GM19240 (cell line): Measurements from ENCODE around the gene S100A9.

ENCODE experiments used
- DNase-seq: peaks from one replicate; pipeline ENCODE4 v3.0.0; 2011; ENCODE audit warnings: low spot score; ENCODE audit not compliant: insufficient read length

Gene S100A9

DNA sequence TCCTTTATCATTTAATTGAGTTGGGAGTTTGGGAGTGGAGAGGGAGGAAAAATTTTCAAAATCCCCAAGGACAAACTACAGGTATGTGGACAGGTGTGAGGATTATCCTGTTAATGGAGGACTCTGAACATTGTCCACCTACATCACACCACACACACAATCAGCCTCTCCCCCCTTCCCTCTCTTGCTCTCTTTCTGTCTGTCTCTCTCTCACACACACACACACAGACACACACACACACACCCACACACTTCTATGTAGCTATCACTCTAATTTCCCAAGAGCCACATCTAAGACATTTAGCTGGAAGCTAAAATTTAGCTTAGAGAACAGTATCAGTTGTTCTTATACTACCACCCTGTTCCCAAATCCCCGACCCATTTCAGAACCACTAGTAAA, 31.7 kb downstream of the S100A9 start:
- no peak for DNase-seq

DNA sequence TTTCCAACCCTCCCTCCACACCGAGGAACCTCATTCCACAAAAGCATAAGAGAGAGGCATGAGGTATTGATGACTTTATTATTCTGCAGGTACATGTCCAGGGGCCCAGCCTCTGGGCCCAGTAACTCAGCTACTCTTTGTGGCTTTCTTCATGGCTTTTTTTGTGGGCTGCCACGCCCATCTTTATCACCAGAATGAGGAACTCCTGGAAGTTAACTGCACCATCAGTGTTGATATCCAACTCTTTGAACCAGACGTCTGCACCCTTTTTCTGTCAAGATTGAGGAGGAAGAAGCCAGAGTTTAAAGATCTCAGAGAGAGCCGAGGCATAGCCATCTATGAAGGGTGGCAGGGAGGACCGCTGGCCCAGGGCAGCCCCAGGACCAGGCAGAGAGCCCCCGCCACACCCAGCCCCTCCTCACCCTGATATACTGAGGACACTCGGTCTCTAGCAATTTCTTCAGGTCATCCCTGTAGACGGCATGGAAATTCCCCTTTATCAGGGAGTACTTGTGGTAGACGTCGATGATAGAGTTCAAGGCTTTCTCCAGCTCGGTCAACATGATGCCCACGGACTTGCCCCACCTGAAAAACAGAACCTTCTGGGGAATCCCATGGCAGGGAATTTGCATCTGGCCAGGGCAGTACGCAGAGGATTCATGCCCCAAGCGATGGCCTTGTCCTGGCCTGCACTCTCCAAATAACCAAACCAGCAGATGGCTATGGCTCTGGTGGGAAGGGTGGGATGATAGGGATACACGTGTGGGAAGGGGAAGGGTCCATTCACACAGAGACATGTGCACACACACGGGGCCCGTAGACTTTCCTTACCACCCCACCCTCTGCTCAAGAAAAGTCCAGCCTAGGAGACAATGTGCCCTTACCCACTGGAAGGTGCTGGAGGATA, 32.6 kb downstream of the S100A9 start:
- DNase-seq = no peak

DNA sequence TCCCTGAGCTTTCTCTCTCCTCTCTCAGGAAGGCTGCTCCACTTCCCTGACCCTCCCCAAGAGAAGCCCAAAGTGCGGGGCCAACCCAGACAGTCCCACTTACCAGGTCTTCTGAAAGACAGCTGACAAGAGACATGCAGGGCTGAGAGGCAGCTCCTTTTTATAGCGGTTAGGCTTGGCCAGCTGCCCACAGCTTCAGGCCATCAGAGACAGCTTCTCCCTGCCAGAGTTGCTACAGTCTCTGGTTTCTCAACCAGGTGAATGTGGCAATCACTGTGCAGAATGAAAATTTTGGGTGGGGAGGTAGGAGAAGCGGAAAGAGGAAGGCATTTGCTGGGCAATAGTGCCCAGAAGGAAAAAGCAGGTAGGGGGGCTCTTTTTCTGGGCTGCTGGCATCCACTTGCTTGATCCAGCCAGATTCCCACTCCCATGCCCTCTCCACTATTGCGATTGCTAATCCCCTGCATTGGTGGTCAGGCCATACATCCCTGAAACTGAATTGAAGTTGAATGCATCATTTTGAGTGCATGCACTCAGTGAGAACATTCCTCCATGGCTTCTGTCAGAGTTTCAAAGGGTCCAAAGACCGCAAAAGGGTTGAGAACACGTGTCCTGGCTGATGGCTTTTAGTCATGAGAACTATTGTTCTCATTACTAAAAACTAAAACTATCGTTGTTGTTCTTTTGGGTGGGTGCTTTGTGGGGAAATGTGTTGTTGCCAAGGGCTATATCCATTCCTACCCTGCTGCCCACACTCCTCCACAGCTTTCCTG, 33.5 kb downstream of the S100A9 start, which contains the start of gene S100A8:
Gene S100A8 (minus strand): TSS at position 136 of the 773 bp plus-strand sequence. CDS start 538 bp downstream, outside the sequence.
- DNase-seq = no peak

DNA sequence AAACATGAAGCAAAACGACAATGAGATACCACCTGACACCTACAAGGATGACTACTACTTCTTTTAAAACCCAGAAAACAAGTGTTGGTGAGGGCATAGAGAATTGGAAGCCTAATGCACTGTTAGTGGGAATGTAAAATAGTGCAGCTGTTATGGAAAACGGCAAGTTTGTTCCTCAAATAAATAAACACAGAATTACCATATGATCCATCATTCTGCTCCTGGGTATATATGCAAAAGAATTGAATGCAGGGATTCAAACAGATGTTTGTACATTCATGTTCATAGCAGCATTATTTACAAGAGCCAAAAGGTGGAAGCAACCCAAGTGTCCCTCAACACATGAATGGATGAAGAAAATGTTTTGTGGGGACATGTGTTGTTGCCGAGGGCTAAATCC, 34.6 kb downstream of the S100A9 start:
- no peak for DNase-seq

DNA sequence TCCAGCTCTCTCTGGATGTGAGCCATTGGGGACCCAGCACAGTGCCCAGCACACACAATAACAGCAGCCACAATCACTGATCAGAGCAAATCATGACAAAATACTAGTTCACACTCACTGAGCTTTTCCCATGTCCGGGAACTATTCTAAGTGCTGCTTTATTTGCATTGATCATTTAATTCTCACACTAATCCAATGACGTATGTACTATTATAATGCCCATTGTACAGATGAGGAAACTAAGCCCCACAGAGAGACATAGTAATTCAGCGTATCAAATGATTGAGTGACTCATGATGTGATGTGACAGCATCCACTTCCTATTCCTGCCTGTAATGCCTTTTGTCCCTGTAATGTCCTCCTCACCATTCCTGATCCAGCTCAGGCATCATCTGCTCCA, 35.2 kb downstream of the S100A9 start:
- DNase-seq = no peak

DNA sequence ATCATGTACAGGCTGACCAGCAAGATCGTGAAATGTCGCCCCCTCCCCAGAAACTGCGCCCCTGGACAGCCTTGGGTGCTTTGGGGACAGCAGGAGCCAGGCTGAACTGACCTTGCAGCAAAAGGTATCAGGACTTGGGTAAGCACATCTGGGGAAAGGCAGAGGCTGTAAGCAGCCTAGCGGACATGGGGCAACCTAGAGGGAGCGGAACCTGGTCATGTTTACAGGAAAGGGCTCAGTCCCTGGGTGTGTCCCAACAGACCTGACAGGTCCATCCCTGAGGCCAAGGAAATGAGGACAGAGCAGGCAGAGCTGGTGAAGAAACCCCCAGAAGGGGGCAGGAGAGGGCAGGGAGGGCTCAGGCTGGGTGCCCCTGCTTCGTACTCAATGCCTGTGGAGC, 36.3 kb downstream of the S100A9 start:
- DNase-seq = no peak

DNA sequence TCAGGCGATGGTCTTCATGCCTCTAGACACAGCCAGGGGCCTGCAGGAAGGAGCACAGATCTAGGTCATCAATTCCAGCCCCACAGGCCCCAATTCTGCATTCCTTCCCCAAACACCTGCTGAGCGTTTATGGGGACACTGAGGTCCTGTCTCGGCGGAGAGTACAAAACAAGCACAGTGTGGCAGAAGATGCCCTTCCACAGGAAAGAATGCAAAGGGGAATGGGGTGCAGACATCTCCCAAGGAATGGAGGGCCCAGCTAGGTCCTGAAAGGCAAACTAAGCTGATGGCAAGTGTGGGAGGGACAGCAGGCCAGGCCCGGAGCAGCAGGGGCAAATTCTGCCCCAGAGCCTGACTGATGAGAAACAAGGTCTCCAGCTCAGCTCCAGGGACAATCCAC, 36.7 kb downstream of the S100A9 start:
- no peak for DNase-seq

DNA sequence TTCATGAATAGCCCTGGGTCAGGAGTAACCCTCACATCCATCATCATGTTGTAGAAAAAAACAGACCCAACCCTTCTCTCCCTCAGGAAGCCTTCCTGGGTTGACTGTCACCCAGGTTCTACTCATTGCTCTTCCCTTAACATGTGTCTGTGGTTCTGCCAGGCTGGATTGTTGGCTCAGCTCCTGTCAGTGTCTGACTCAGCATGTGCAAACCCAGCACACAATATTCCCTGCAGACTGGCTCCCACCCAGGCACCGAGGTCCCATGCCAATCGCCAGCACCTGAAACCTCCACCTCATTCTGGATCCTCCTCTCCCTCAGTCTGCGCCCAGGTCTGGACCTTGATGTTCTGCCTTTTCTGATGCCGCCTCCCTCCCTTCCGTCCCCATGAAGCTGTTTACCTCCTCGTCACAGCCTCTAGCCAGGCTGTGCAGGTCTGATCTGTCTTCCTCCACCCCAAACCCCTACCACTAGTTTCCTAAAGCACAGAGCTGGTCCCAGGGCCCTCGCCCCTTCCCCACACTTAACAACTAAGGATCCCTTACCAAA, 37.6 kb downstream of the S100A9 start:
- DNase-seq = no peak

DNA sequence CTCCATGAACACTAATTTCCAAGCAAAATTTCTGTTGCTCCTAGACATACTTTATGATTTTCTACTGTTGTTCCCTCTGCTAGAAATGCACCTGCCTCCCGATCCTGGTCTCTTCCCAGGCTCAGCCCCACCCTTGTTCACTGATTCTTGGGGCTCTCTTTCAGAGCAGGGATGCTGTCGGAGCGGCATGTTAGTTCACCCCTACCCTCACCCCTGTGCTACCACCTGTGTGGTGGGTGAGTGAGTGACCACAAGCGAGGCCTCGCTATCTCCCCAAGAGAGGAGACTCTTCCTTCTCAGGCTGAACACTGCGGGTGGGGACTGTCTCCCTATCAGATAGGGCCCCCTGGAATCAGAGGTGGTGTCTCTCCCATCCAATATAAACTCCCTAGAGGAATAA, 38.1 kb downstream of the S100A9 start:
- no peak for DNase-seq

DNA sequence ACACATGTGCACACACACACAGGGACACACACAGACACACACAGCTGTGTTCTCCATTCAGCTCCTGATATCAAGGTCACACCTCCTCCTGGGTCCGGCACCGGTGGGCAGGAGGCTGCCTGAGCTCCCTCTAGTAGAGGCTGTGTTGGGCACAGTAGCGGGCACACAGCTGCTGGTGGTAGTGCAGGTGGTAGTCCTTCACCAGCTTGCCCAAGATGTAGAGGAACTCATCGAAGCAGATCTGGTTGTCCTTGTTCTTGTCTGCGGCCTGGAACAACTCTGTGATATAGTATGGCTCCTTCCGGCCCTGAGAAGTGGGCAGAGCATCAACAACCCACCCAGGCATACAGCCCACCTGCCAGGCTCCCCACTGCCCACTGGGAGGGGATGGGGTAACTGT, 38.8 kb downstream of the S100A9 start:
- no peak for DNase-seq

DNA sequence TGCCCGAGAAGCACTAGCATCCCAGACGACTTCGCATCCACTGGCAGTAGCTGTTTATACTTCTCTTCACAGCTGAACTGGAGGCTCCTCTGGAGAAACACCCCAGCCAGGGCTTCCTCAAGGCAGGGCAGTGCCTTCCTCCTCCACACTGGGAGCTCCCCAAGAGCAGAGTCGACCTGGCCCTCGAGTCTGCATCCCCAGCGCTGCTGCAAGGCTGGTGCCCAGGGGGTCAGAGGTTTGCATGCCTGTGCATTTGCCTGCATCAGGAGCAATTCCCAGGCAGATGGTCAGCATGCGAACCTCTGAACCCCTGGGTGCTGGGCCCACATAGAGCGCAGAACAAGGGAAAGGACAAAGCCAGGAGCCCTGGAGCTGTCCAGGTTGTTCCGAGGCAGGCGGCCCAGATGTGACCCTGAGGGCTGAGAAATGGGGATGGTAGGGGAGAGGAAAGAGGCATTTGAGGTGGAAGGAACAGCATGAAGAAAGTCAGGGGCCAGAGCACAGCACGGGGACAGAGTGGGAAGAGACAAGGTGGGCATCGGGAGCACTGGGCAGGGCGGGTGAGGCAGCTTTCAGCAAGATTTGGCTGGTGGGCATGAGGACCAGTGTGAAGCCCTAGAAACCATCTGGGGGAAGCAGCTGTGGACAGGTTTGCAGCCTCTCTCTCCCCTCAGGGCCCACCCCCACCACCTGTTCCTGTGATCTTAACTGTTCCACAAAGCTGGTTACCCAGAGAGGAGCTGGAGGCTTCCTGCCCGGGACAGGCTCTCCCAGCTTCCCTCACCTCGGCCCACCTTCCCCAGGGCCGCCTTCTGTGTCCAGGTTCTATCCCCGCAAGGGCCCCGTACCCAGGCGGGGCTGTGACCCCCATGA, 39.6 kb downstream of the S100A9 start:
- DNase-seq = no peak

DNA sequence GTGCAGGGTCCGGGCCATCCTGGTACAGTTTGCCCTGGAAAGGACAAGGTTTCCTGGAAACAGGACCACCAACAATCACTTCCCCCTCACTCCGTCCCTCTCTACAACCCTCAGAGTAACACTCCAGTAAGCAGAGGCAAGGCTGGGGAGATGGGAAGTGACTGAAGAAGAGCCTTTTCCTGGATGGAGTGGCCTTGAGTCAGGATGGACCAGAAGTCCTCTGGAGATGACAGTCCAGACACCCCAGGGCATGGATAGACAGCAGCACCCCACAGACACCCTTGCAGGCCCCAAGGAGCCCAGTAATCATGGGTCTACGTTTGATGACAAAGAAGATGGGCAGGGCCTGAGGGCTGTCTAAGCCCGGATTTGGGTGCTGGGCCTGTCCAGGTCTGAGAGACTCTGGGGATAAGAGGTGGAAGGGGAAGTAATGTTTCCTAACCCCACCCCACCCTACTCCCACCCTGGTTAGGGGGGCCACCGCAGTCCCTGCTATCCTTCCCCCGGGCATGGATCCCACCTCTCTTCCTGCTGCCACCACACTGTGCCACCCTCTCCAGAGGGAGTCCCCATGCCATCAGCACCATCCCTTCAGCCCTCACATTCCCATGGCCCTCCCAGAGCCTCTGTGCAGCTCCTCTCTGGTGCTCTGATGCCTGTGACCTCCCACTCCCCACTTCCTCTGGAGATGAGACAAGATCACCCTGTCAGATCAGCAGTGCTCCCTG, 40.4 kb downstream of the S100A9 start:
- no peak for DNase-seq

DNA sequence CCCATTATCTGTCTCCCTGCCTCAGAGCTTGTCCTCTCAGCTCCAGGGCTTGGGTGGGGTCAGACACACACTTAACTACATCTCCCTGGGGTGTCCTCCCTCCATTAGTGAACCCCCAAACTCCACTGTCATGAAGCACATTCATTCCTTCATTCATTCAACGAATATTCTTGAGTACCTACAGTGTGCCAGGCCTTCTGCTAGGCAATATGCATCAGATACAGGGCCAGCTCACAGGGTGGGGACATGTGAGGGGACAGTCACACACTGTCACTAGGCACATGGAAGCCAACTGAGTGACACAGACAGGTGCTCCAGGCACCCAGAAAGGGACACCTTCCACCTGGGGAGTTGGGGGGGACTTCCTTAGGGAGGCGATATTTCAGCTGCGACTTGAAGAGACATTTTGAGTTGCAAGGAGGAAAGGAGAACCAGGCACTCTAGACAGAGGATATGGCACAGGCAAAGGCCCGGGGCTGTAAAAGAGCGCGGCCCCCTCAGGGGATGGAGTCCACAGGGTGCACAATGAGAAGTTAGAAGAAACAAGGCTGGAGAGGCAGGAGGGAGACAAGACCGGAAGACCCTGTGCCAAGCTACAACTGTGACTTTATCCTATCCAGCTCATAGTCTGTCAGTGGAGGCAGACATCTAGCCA, 41.9 kb downstream of the S100A9 start:
- no peak for DNase-seq

DNA sequence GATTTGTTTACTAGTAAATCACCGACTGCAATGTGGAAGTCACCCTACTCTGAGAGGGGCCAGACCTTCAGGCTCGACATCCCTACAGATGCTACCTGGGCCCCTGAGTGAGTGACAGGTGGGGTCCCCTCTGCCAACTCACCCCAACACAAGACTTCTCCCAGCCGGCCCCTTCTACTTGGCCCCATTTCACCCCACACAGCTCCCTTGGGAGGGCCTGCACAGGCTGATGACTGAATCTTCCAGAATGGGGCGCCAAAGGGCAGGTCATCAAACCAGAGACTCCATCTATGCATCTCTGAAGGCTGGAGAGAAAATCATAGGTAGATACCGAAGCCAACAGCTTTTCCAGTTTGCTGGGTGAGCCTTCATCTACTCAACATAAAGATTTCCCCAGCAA, 42.6 kb downstream of the S100A9 start:
- no peak for DNase-seq

DNA sequence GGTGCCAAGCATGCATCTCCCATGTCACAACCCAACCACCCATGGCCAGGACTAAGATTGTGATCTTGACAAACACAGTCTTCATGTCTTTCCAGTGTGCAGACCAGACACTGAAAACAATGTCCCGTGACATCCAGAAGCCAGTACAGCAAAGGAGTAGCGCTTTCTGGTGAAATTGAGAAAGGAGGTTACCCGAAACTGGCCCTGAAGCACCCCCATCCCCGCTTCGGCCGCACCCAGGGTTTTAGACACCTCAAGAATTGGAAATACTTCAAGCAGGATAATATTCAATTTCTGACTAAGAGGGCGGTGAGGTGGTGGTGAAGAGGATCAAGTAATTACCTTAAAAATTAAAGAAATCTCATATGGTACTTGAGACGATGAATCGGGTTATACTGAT, 43.8 kb downstream of the S100A9 start:
- no peak for DNase-seq

DNA sequence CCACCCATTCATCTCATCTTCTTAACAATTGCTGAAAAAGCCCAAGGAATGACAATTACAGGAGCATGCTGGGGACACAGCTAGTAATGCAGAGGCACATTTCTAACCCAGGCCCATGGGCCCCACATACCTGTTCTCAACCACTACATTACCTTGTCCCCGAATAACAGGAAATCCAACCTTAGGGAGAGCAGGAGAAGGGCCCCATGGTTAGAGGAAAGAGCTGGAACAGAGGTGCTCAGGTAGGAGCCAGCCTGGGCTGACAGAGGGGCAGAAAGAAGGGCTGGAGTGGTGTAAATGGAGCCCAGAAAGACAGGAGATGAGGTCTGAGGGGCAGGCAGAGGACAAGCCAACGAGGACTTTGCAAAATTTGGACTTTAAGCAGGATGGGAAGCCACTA, 44.6 kb downstream of the S100A9 start:
- no peak for DNase-seq

DNA sequence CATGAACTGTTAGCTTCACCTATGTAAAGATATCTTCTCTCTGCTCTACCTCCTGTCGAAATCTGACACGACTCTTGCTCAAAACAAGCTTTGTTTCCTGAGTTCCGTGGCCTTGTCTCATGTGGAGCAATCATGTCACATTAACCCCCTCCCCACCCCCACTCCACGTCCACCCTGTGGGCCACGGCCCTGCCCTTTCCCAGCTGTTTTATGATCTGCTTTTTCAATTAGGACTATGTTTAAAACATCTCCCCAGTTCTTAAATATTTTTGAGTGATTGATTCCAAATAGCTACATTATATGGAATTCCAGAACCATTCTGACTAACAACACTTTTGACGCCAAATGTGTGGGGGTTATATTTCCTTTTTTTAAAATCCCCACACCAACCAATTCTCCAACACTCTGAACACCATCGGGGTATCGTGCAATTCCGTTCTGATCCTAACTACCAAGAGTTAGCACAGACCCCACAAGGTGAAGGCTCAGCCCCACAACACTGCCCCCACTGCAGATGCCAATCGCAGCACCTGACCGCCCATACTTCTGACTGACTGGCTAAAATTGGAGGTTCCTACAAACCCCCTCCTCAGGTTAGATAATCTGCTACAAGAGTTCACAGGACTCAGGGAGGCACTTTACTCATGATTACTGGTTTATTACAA, 45.9 kb downstream of the S100A9 start:
- DNase-seq = no peak

DNA sequence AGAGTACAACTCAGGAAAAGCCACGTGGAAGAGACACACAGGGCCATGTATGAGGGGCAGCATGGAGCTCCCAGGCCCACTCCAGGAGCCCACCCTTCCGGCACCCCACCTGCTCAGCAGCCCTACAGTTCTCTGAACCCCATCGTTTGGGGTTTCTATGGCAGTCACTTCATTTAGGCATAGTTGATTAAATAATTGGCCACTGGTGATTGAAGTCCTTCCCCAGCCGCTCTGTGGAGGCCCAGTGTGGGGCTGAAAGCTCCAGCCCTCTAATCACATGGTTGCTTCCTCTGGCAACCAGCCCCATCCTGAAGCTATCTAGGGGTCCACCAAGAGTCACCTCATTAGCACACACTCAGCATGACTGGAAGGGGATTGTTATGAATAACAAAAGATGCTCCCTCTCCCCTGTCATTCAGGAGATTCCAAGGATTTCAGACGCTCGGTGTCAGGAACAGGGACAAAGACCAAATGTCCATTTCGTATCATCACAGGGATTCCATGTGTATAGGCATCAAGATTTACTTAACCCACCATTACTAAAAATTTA, 46.5 kb downstream of the S100A9 start:
- DNase-seq = no peak

DNA sequence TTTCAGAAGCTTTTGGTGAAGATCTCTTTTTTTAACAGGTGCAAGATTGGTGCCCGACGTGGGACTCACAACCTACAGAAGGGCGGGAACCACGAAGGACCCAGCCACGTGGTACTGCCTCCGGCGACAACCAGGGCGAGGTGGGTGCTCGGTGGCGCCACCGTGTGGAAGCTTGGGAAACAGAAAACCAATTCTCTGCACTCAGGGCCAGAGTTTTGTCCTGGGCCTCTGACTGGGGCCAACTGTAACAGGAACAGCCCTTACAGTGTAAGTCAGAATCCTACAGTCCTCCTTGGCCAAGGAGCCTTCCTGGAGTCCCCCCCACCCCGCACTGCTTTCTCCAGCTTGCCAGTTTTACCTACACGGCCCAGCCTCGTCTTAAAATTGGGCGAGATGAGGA, 47.1 kb downstream of the S100A9 start:
- DNase-seq = peak; percentile 33
